ENCODE data around the gene SAT1. TPM values are rescaled to one million over a fixed set of nuclear protein-coding genes. Genes with fewer than 3 reads are reported as not detected.

SAT1 gene
- total and polyA plus RNA-seq, 2 of the 13 experiments (the other 11 are each of a cell fraction or from before 2014, with no cell fraction given), result 216 to 1,243 TPM

DNA sequence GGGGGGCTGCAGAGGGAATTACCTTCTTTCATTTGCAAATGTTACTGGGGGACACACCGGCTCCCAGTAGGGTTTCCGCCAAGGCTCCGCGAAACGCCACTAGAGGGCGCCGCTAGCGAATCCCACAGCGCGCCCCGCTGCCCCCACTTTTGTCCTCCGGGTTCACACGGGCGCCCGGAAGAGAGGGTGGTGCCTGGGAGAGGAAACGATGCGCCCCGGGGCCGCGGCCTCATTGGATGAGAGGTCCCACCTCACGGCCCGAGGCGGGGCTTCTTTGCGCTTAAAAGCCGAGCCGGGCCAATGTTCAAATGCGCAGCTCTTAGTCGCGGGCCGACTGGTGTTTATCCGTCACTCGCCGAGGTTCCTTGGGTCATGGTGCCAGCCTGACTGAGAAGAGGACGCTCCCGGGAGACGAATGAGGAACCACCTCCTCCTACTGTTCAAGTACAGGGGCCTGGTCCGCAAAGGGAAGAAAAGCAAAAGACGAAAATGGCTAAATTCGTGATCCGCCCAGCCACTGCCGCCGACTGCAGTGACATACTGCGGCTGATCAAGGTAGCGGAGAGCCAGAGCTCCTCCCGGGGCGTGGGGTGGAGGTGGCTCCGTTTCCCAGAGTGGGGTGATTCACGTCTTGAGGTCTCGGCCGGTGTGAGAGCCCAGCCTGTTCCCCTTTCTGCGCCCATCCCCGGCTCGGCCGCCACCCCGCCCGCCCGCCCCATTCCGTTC is at the start of gene SAT1 (continued):
- TF ChIP-seq PLSCR1 (CRISPR knock-in tag; IDR thresholded peaks at IDR 0.05; ENCODE audit: borderline replicate concordance) (no peak), THAP11 (CRISPR knock-in tag; IDR thresholded peaks at IDR 0.05) (peak; percentile 60), BCL6 (CRISPR knock-in tag; IDR thresholded peaks at IDR 0.05) (0 out of 2 replicates have a peak, but pooled peaks have one; percentile 28), HMGA1 (CRISPR knock-in tag; conservative IDR thresholded peaks at IDR 0.05) (no peak), ZNF180 (CRISPR knock-in tag; IDR thresholded peaks at IDR 0.05; ENCODE audit: borderline replicate concordance, low read depth) (no peak), SP4 (CRISPR knock-in tag; IDR thresholded peaks at IDR 0.05) (peak; percentile 73), MAFG (CRISPR knock-in tag; IDR thresholded peaks at IDR 0.05) (no peak), ZBTB7A (CRISPR knock-in tag; IDR thresholded peaks at IDR 0.05) (no peak), DMAP1 (CRISPR knock-in tag; IDR thresholded peaks at IDR 0.05) (0 out of 2 replicates have a peak, but pooled peaks have one; percentile 22), ZNF749 (CRISPR knock-in tag; IDR thresholded peaks at IDR 0.05; ENCODE audit: borderline replicate concordance) (no peak), CREM (IDR thresholded peaks at IDR 0.05) (peak; percentile 56; the same call in 1 of the 2 replicates), CREM (CRISPR knock-in tag; IDR thresholded peaks at IDR 0.05) (no peak), ZBTB21 (CRISPR knock-in tag; IDR thresholded peaks at IDR 0.05) (no peak; the same call in 1 of the 2 replicates), ZNF552 (CRISPR knock-in tag; IDR thresholded peaks at IDR 0.05; ENCODE audit: borderline replicate concordance) (no peak; the same call in 1 of the 2 replicates), ZNF17 (CRISPR knock-in tag; IDR thresholded peaks at IDR 0.05) (no peak), ZNF883 (CRISPR knock-in tag; IDR thresholded peaks at IDR 0.05; ENCODE audit: not compliant biosample characterization) (no peak), GATA4 (IDR thresholded peaks at IDR 0.05; ENCODE audit: borderline replicate concordance, low read depth) (peak; percentile 89), ZMYM4 (CRISPR knock-in tag; IDR thresholded peaks at IDR 0.05) (peak; percentile 96), ZSCAN21 (CRISPR knock-in tag; IDR thresholded peaks at IDR 0.05; ENCODE audit: borderline replicate concordance) (no peak), ZNF292 (CRISPR knock-in tag; IDR thresholded peaks at IDR 0.05; ENCODE audit: borderline replicate concordance, low read depth) (no peak), SP1 (IDR thresholded peaks at IDR 0.05) (no peak), SP1 (CRISPR knock-in tag; IDR thresholded peaks at IDR 0.05) (peak; percentile 41; the same call in 1 of the 2 replicates), MBD4 (IDR thresholded peaks at IDR 0.05; ENCODE audit: borderline replicate concordance, low read length) (no peak)
- TF ChIP-seq, protein P1, sequence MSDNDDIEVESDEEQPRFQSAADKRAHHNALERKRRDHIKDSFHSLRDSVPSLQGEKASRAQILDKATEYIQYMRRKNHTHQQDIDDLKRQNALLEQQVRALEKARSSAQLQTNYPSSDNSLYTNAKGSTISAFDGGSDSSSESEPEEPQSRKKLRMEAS (IDR thresholded peaks at IDR 0.05), result peak; percentile 50; the same call in 1 of the 2 replicates
- TF ChIP-seq, protein P2, sequence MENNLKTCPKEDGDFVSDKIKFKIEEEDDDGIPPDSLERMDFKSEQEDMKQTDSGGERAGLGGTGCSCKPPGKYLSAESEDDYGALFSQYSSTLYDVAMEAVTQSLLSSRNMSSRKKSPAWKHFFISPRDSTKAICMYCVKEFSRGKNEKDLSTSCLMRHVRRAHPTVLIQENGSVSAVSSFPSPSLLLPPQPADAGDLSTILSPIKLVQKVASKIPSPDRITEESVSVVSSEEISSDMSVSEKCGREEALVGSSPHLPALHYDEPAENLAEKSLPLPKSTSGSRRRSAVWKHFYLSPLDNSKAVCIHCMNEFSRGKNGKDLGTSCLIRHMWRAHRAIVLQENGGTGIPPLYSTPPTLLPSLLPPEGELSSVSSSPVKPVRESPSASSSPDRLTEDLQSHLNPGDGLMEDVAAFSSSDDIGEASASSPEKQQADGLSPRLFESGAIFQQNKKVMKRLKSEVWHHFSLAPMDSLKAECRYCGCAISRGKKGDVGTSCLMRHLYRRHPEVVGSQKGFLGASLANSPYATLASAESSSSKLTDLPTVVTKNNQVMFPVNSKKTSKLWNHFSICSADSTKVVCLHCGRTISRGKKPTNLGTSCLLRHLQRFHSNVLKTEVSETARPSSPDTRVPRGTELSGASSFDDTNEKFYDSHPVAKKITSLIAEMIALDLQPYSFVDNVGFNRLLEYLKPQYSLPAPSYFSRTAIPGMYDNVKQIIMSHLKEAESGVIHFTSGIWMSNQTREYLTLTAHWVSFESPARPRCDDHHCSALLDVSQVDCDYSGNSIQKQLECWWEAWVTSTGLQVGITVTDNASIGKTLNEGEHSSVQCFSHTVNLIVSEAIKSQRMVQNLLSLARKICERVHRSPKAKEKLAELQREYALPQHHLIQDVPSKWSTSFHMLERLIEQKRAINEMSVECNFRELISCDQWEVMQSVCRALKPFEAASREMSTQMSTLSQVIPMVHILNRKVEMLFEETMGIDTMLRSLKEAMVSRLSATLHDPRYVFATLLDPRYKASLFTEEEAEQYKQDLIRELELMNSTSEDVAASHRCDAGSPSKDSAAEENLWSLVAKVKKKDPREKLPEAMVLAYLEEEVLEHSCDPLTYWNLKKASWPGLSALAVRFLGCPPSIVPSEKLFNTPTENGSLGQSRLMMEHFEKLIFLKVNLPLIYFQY (CRISPR knock-in tag; IDR thresholded peaks at IDR 0.05; ENCODE audit: borderline replicate concordance), result 0 out of 2 replicates have a peak, but pooled peaks have one; percentile 20

All from HepG2 (cell line).